Raji (cell line): Measurements from ENCODE around the gene TMPRSS6.

Experiments used
- POLR2A ChIP-seq: IDR thresholded peaks from 2 replicates; pipeline ENCODE4 v1.6.1; 2011; ENCODE audit warnings: low read depth, low read length, control low read depth; ENCODE audit not compliant: insufficient read depth

TMPRSS6 gene

GRCh38 chr22:37146507-37147180, 37.1 kb upstream of the TMPRSS6 start:
- no peak for TF ChIP-seq POLR2A

- TF ChIP-seq POLR2A: no peak
Observed at GRCh38 chr22:37146051-37146385, 36.5 kb upstream of the TMPRSS6 start.

- TF ChIP-seq POLR2A: no peak
Observed at GRCh38 chr22:37145180-37146050, 35.9 kb upstream of the TMPRSS6 start.

- no peak for TF ChIP-seq POLR2A
Observed at GRCh38 chr22:37144180-37144554, 34.7 kb upstream of the TMPRSS6 start.

- TF ChIP-seq POLR2A: no peak
Observed at GRCh38 chr22:37141971-37142370, 32.5 kb upstream of the TMPRSS6 start.

- no peak for TF ChIP-seq POLR2A
Observed at GRCh38 chr22:37141476-37141875, 32.0 kb upstream of the TMPRSS6 start.

- no peak for TF ChIP-seq POLR2A
Observed at GRCh38 chr22:37140686-37141323, 31.3 kb upstream of the TMPRSS6 start.

GRCh38 chr22:37139762-37140161, 30.2 kb upstream of the TMPRSS6 start:
- no peak for TF ChIP-seq POLR2A

GRCh38 chr22:37138849-37139561, 29.5 kb upstream of the TMPRSS6 start:
- TF ChIP-seq POLR2A: no peak

- no peak for TF ChIP-seq POLR2A
Observed at GRCh38 chr22:37137903-37138665, 28.6 kb upstream of the TMPRSS6 start.

- TF ChIP-seq POLR2A: no peak
Observed at GRCh38 chr22:37137131-37137530, 27.6 kb upstream of the TMPRSS6 start.

- TF ChIP-seq POLR2A: no peak
Observed at GRCh38 chr22:37135023-37135422, 25.5 kb upstream of the TMPRSS6 start.

GRCh38 chr22:37133304-37134018, 23.9 kb upstream of the TMPRSS6 start:
- TF ChIP-seq POLR2A: no peak

- no peak for TF ChIP-seq POLR2A
Observed at GRCh38 chr22:37132773-37133172, 23.3 kb upstream of the TMPRSS6 start.
